Measurements from ENCODE around the gene XRN1. TPM values are rescaled to one million over a fixed set of nuclear protein-coding genes. Genes with fewer than 3 reads are reported as not detected.
"Not testable (repeated sequence)": the region's sequence is repeated elsewhere in the genome, so short reads cannot be mapped to it uniquely, and the experiment has no call there.

Gene XRN1
- total RNA-seq, 6 experiments from 2014 or later = 26.1 to 36.1 (median 31.3) TPM

DNA sequence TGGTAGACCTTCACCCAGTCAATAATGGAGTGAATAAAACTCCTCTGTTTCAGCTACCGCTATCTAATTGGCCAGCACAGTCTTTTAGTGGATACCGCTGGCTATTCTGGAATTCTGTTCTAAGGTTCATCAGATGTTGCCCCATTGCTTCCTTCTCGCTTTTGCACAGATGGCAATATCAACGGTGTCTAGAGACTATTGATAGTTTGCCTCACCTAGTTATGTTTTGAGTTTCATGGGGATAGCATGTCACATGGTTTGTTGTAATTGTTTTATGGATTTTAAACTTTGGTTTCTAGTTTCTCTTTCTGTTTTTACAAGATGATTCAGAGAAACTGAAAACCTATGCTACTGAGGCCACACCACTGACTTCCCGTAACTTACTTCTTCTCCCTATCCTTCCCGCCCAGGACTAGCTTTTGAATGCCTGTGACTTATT is 2.0 kb downstream of the XRN1 start:
- no peaks in the 10 kb centered on the region for H3K9me3 Mint-ChIP-seq
- peaks cover 2% of the 10 kb centered on the region for H3K27me3 Mint-ChIP-seq (ENCODE audit: insufficient read depth)
- TF ChIP-seq, protein P1, sequence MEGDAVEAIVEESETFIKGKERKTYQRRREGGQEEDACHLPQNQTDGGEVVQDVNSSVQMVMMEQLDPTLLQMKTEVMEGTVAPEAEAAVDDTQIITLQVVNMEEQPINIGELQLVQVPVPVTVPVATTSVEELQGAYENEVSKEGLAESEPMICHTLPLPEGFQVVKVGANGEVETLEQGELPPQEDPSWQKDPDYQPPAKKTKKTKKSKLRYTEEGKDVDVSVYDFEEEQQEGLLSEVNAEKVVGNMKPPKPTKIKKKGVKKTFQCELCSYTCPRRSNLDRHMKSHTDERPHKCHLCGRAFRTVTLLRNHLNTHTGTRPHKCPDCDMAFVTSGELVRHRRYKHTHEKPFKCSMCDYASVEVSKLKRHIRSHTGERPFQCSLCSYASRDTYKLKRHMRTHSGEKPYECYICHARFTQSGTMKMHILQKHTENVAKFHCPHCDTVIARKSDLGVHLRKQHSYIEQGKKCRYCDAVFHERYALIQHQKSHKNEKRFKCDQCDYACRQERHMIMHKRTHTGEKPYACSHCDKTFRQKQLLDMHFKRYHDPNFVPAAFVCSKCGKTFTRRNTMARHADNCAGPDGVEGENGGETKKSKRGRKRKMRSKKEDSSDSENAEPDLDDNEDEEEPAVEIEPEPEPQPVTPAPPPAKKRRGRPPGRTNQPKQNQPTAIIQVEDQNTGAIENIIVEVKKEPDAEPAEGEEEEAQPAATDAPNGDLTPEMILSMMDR (IDR thresholded peaks at IDR 0.05) = no peak
- H3K4me3 Mint-ChIP-seq = peak overlapping the region; percentile 100
- peak overlapping the region; percentile 100 for H3K27ac Mint-ChIP-seq
- H3K4me1 Mint-ChIP-seq (ENCODE audit: low read depth) = peaks cover 40% of the 10 kb centered on the region
- peaks cover 16% of the 10 kb centered on the region for H3K36me3 Mint-ChIP-seq (ENCODE audit: low read depth)
- peak; percentile 17 for DNase-seq

DNA sequence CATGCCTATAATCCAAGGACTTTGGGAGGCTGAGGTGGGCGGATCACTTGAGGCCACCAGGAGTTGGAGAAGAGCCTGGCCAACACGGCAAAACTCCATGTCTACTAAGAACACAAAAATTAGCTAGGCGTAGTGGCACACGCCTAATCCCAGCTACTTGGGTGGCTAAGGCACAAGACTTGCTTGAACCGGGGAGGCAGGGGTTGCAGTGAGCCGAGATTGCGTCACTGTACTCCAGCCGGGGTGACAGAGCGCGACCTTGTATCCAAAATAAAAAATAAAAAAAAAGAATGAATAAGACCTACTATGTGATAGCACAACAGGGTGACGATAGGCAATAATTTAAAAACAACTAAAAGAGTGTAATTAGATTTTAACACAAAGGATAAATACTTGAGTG is 3.5 kb downstream of the XRN1 start:
- H3K36me3 Mint-ChIP-seq (ENCODE audit: low read depth) = peaks cover 16% of the 10 kb centered on the region
- peaks cover 2% of the 10 kb centered on the region for H3K27me3 Mint-ChIP-seq (ENCODE audit: insufficient read depth)
- no peak for DNase-seq
- no peak overlapping the region for H3K4me3 Mint-ChIP-seq
- H3K4me1 Mint-ChIP-seq (ENCODE audit: low read depth) = peaks cover 40% of the 10 kb centered on the region
- no peaks in the 10 kb centered on the region for H3K9me3 Mint-ChIP-seq
- no peak overlapping the region for H3K27ac Mint-ChIP-seq
- TF ChIP-seq, protein P1 (IDR thresholded peaks at IDR 0.05) = no peak

DNA sequence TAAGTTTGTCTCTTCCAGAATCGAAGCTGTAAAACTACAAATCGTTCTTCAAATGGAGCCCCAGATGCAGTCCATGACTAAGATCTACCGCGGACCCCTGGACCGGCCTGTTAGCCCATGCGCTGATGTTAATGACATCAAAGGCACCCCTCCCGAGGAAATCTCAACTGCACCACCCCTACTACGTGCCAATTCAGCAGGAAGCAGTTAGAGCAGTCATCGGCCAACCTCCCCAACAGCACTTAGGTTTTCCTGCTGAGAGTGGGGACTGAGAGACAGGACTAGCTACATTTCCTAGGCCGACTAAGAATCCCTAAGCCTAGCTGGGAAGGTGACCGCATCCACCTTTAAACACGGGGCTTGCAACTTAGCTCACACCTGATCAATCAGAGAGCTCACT is 4.8 kb downstream of the XRN1 start:
- H3K36me3 Mint-ChIP-seq (ENCODE audit: low read depth) = peaks cover 12% of the 10 kb centered on the region
- not testable (repeated sequence) for H3K27ac Mint-ChIP-seq; DNase-seq; H3K27me3 Mint-ChIP-seq (ENCODE audit: insufficient read depth); H3K9me3 Mint-ChIP-seq; H3K4me3 Mint-ChIP-seq
- peaks cover 31% of the 10 kb centered on the region for H3K4me1 Mint-ChIP-seq (ENCODE audit: low read depth)

DNA sequence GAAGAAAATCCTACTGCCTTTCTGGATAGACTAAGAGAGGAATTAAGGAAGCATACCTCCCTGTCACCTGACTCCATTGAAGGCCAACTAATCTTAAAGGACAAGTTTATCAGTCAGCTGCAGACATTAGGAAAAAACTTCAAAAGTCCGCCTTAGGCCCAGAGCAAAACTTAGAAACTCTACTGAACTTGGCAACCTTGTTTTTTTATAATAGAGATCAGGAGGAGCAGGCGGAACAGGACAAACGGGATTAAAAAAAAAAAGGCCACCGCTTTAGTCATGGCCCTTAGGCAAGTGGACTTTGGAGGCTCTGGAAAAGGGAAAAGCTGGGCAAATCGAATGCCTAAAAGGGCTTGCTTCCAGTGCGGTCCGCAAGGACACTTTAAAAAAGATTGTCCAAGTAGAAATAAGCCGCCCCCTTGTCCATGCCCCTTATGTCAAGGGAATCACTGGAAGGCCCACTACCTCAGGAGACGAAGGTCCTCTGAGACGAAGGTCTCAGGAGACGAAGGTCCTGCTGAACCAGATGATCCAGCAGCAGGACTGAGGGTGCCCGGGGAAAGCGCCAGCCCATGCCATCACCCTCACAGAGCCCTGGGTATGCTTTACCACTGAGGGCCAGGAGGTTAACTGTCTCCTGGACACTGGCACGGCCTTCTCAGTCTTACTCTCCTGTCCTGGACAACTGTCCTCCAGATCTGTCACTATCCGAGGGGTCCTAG is 8.2 kb downstream of the XRN1 start:
- not testable (repeated sequence) for H3K27me3 Mint-ChIP-seq (ENCODE audit: insufficient read depth); H3K4me1 Mint-ChIP-seq (ENCODE audit: low read depth); H3K27ac Mint-ChIP-seq; DNase-seq; H3K4me3 Mint-ChIP-seq; H3K9me3 Mint-ChIP-seq
- peaks cover 12% of the 10 kb centered on the region for H3K36me3 Mint-ChIP-seq (ENCODE audit: low read depth)

DNA sequence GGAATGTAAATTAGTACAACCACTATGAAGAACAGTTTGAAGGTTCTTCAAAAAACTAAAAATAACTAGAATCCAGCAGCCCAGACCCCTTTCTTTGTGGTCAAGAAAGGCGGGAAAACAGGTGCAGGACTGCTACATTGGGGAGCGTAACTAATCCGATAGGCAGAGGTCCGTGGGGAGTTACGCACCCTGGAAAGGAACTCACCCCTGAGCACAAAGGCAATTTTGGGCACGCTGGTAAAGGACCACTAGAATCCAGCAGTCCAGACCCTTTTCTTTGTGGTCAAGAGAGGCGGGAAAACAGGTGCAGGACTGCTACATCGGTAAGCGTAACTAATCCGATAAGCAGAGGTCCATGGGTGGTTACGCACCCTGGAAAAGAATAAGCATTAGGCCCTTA is 9.7 kb downstream of the XRN1 start:
- H3K4me3 Mint-ChIP-seq; DNase-seq; H3K27me3 Mint-ChIP-seq (ENCODE audit: insufficient read depth); H3K27ac Mint-ChIP-seq; H3K9me3 Mint-ChIP-seq; H3K4me1 Mint-ChIP-seq (ENCODE audit: low read depth); H3K36me3 Mint-ChIP-seq (ENCODE audit: low read depth): not testable (repeated sequence)

DNA sequence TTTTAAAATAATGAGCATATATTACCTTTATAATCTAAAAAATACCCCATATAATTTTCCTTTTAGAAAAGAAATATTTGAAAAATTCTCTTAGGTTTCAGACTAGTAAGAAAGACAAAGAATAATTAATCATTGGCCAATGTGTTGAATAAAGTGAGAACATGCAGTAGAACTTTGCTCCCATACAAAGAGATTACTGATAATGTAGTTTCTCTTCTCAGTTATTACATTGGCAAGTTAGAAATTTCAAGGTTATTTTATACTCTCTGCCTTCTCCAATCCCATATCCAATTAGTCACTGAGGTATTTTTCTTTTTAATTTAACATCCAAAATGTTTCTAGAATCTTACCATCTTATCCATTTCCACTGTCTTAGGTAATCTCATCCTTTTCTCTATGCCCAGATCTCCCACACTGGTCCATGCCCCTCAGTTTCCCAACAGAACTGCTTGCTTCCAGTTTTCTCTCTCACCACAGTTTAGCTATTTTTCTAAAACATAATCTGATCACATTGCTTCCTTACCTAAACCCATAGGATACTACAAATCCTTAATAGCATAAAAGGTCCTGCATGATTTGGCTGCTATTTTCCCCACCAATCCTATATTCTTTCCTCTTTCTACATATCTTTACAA is 10.8 kb downstream of the XRN1 start:
- no peak for DNase-seq
- no peaks in the 10 kb centered on the region for H3K9me3 Mint-ChIP-seq
- H3K4me1 Mint-ChIP-seq (ENCODE audit: low read depth) = no peaks in the 10 kb centered on the region
- TF ChIP-seq, protein P1 (IDR thresholded peaks at IDR 0.05) = no peak
- H3K27me3 Mint-ChIP-seq (ENCODE audit: insufficient read depth) = no peaks in the 10 kb centered on the region
- no peak overlapping the region for H3K27ac Mint-ChIP-seq
- peaks cover 15% of the 10 kb centered on the region; the same call in 1 of the 2 replicates for H3K36me3 Mint-ChIP-seq (ENCODE audit: low read depth)
- no peak overlapping the region for H3K4me3 Mint-ChIP-seq

DNA sequence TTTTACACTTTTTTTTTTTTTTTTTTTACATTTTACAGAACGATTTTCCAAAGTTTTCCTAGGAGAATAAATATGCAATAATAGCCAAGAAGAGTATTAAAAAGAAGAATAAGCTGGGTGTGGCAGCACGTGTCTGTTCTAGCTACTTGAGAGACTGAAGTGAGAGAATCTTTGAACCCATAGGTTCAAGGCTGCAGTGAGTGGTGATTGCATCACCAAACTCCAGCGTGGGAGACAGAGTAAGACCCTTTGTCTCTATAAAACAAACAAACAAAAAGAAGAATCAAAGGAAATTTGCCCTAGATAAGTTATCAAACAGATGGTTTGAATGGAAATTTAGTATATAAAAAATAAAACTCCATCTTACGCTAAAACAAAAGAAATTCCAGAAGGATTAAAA is 13.3 kb downstream of the XRN1 start:
- Mint-ChIP-seq H3K27ac (no peak overlapping the region), H3K4me1 (ENCODE audit: low read depth) (no peaks in the 10 kb centered on the region), H3K4me3 (no peak overlapping the region), H3K27me3 (ENCODE audit: insufficient read depth) (no peaks in the 10 kb centered on the region; the same call in 1 of the 2 replicates), H3K36me3 (ENCODE audit: low read depth) (peaks cover 23% of the 10 kb centered on the region), H3K9me3 (no peaks in the 10 kb centered on the region)
- no peak for DNase-seq
- TF ChIP-seq, protein P1 (IDR thresholded peaks at IDR 0.05) = no peak
